Activated CD4-positive, CD25-positive, alpha-beta regulatory T cell treated with anti-CD3 and anti-CD28 coated beads, Interleukin-2, amount 50 U/mL, for 72 hours (primary cell): ENCODE data around the gene MAPK9.

ENCODE experiments used
- DNase-seq: peaks from one replicate; pipeline ENCODE4 v3.0.0; 2021

The MAPK9 gene

DNA sequence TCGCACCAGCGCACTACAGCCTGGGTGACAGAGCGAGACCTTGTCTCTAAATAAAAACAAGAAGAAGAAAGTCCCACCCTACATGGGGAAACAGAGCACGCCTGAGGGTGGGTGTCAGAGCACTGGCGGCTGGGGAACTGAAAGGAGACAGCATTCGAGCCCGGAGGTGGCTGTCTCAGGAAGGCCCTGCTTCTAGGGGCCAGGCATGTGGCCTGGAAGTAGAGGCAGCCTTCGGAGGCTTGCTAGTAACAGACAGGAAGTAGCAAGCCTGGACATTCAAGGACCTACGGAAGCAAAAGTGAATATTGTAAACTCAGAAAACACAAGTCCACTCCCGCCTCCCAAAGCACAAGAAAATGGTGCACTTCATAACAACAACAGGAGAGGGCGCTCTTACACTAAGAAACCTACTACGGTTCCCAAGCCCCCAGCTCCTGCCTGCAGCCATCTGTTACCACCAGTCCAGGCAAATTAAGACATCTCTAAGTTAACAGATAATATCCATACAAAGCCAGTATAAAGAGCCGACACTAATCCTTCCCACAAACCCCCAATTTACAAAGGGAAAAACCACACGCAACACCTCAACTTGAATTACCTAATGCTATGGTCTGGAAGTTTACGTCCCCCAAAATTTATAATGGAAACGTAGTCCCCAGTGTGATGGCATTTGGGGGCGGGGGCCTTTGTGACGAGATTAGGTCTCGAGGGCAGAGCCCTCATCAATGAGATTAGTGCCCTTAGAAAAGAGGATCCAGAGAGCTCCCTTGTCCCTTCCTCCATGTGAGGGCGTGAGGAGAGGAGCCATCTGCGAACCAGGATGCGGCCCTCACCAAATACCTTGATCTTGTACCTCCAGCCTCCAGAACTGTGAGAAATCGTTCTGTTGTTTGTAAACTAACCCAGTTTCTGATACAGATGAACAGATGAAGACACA lies 90.6 kb downstream of the MAPK9 start:
- no peak for DNase-seq

DNA sequence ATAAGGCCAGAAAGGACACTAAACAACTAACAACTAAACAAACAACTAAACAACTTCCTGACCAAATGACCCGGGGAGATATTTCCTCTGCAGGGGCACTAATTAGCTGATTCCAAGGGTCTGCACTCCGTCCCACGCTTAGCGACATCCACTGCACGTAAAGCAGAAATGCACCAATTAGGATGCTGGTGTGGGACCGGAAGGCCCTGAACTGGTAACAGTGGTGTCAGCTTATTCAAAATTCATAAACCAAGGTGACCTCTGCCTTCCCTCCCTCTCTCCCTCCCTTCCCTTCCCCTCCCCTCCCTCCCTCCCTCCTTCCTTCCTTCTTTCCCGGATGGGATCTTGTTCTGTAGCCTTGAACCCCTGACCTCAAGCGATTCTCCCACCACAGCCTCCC lies 92.5 kb downstream of the MAPK9 start:
- DNase-seq = no peak

GRCh38 chr5:180198208-180198607 lies 93.7 kb downstream of the MAPK9 start:
- DNase-seq = no peak

DNA sequence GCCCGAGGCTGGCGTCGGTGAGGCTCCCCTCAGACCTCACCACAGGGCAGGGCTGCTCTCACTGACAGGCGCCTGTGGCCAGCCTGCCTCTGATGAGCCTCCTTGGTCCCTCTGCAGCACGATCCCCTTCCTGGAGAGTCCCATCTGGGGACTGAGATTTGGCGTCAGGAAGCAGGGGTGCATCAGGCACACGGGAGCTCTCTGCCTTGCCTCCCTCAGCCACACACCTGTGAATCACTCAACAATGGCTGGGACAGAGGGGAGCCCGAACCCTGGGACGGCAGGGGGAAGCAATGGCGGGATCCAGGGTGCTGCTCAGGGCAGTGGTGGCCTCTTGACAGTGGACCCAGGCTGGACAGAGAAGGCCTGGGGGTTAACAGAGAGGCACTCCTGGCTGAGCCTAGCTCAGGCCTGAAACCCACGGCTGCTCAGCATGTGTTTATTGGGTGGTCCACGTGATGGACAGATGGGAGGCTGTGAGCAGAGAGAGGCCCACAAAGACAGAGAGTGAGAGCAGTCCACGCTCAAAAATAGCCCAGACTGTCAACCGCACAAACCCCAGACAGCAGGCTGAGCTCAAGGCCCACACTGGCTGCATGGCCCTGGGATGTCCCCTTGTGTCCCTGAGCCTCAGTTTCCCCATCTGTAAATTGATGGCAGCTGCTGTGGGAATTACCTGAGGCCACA lies 94.7 kb downstream of the MAPK9 start:
- no peak for DNase-seq

GRCh38 chr5:180194410-180195345 lies 97.2 kb downstream of the MAPK9 start:
- no peak for DNase-seq

DNA sequence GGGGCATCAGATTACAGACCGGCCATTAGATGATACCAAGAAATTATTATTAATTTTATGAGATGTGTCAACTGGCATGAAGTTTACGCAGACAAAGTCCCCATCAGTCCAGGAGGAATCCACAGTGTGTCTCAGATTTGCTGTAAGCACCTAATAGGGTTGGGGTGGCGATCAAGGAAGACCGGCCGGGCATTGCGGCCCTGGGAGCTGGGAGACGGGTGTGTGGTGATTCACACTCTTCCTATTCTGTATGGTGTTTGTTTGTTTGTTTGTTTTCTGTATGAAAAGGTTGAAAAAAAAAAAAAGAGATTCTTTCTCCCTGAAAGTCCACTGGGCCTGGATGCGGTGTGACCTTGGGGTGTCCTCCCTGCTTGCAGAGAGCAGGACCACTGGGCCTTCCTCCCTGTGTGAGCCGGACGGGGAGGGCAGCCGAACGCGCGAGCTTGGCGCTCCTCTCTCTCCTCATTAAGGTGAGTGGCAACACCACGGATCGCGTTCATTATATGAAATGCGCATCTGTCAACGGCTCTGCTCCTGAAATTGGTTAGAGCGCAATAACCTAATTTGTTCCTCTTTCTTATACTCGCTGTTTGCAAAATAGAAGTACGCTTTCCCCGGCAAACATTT lies 98.0 kb downstream of the MAPK9 start:
- DNase-seq = no peak

DNA sequence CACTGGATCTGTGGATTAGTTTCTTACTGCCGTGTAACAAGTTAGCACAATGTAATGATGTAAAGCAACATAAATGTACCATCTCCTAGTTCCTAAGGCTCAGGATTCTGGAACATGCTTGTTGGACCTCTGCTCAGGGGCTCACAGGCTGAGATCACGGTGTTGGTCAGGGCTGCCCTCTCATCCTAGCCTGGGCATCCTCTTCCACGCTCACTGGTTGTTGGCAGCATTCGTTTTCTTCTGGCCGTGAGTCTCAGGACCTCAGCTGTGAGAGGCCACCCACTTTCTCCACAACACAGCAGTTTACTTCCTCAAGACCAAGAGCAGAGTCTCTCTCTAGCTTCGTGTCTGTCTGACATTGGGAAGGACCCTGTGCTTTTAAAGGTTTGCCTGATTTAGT lies 100.2 kb downstream of the MAPK9 start:
- no peak for DNase-seq

DNA sequence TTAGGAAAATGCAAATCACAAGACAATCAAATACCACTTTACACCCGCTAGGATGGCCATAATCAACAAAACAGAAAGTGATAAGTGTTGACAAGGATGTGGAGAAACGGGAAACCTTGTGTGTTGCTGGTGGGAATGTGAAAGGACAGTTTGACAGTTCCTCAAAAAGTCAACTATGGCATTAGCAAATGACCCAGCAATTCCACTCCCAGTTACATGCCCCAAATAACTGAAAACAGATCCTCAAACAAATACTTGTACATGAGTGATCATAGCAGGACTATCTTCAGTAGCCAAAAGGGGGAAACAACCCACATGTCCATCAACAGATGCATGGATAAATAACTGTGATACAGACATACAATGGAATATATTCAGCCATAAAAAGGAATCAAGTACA lies 104.1 kb downstream of the MAPK9 start:
- DNase-seq = no peak
